GM12873 (cell line): ENCODE measurements around the gene USP49.

ENCODE experiments used
- TF ChIP-seq, protein P1 (sequence below): IDR thresholded peaks from 2 replicates; pipeline ENCODE4 v1.5.1; 2012; ENCODE audit warnings: low read depth, mild to moderate bottlenecking, moderate library complexity, low read length, control low read depth; ENCODE audit not compliant: insufficient read depth; ENCODE audit errors: missing control alignments

Gene USP49

GRCh38 chr6:41896281-41896680 is 1.1 kb upstream of the USP49 start:
- TF ChIP-seq, protein P1, sequence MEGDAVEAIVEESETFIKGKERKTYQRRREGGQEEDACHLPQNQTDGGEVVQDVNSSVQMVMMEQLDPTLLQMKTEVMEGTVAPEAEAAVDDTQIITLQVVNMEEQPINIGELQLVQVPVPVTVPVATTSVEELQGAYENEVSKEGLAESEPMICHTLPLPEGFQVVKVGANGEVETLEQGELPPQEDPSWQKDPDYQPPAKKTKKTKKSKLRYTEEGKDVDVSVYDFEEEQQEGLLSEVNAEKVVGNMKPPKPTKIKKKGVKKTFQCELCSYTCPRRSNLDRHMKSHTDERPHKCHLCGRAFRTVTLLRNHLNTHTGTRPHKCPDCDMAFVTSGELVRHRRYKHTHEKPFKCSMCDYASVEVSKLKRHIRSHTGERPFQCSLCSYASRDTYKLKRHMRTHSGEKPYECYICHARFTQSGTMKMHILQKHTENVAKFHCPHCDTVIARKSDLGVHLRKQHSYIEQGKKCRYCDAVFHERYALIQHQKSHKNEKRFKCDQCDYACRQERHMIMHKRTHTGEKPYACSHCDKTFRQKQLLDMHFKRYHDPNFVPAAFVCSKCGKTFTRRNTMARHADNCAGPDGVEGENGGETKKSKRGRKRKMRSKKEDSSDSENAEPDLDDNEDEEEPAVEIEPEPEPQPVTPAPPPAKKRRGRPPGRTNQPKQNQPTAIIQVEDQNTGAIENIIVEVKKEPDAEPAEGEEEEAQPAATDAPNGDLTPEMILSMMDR, result no peak

- TF ChIP-seq, protein P1, result no peak
Measured at GRCh38 chr6:41894366-41895299, 542 bp downstream of the USP49 start.

DNA sequence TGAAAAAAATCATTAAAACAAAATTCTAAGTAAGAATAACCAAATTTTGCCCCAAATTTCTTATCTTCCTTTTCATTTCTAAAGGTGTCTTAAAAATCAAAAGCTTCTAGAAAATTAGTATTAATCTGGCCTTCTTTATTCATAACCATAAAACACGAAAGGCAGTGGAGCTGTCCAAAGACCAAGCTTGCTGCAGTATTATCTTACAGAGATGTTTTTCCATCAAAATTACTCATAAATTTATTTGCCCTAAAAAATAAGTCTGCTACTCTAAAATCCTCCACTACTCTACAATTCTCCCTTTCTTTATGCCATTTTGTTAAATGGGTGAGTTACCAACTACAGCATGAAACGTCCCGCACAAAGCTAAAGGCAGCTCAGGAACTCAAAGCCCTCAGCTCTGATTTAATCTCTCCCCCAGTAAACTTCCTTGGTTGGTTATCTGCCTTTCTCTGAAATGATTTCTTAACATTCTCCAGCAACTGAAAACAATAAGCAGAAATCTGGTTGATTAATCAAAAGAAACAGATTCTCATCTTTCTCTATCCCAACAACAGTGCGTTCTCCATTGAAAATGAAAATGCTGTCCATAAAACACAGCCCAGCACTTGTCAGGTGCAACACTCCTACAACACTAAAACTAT is 2.1 kb downstream of the USP49 start:
- TF ChIP-seq, protein P1, result no peak

DNA sequence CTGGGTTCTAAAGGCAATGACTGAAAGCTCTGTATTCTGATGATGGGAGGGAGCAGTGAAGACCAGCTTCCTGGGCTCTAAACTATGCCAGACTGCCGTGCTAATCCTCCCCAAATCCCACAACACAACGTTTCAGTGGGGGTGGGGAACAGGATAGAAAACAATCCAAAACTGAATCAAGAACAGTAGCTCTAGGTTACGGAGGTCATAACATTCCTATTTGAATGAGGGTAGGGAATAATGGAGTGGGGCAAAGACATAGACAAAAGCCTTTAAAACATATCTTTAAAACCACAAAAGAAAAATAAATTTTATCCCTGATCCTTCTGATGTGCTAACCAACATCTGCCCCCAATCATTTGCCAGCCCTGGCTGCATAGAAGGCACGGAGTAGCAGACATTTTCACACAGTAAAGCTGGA is 7.8 kb downstream of the USP49 start:
- TF ChIP-seq, protein P1, result no peak

- TF ChIP-seq, protein P1, result no peak
Measured at GRCh38 chr6:41885930-41886329, 9.2 kb downstream of the USP49 start.

DNA sequence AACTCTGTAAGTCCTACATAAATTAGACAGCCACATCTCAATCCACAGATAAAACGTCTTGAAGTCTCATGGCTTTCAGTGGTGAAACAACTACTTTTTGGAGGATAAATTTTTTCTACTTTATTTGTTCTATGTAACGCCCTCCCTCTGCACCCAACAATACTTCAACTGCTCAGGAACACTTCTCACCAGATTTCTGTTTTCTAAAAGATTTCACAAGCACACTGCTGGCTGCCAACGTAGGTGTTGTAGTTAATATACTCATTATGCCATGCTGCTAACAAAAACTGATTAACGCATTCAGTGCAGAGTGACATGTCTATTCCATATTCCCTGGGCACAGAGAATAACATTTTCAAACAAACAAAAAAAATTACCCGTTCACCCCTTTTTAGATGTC is 10.2 kb downstream of the USP49 start:
- TF ChIP-seq, protein P1, result no peak

DNA sequence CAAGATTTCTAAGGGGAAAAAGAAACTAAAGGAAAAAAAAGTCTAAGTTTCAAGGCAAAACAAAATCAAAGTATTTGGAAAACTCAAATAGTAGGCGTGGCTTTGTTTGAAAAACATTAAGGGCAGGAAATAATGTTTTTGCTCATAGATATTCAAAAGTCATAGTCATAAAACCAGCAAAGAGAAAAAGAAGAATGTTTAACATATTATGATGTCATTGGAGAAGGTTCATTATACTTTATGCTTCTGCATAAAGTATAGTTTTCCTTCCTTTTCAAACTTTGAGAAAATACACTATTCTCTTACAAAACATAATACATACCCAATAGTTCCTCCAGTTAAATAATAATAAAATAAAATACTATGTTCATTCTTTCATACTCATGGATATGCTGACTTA is 13.7 kb downstream of the USP49 start:
- TF ChIP-seq, protein P1, result no peak
